Measurements from ENCODE around the gene KRT81. TPM values are rescaled to one million over a fixed set of nuclear protein-coding genes. Genes with fewer than 3 reads are reported as not detected.

The KRT81 gene
- total RNA-seq, 2 experiments from 2014 or later, result not detected

DNA sequence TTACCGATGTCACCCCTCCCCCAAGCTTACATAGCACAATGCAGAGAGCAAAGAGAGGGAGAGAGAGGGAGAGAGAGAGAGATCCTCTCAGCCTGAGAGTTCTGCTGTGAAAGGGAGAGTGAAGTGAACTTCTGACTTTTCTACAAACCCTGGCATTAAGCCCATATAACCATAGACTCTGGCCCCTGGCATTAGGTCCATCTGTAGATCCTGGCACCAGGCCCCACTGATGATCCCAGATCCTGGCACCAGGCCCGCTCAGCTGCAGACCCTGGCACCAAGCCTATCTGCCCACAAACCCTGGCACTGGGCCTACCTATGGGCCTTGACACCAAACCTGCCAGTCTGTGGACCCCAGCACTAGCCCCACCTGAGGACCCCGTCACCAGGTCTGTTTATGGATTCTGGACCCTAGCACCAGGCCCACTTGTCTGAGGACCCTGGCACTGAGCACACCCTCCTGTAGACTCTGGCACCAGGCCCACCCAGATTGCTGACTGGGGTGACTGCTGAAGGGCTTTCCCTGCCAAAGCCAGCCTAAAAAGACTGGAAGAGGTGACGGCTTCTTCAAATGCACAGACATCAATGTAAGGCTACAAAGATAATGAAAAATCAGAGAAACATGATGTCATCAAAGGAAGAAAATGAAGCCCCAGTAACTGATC lies 44.4 kb upstream of the KRT81 start:
- POLR2A ChIA-PET, result no interaction called here
- CTCF ChIA-PET, result interaction anchor here (1.5 to 3.8 kb wide), 2 partner anchors 23 to 544 kb away, joined by 4 to 11 read pairs; no protein-coding TSS in a partner anchor
- Mint-ChIP-seq H3K9me3 (peaks cover 4% of the 10 kb centered on the region), H3K36me3 (ENCODE audit: low read depth) (no peaks in the 10 kb centered on the region), H3K4me1 (ENCODE audit: low read depth) (peaks cover 8% of the 10 kb centered on the region), H3K27me3 (peaks cover 7% of the 10 kb centered on the region), H3K27ac (no peak overlapping the region), H3K4me3 (no peak overlapping the region)
- TF ChIP-seq CTCF (IDR thresholded peaks at IDR 0.05), result no peak
- DNase-seq (no peak), ATAC-seq (no peak)
- intact Hi-C loops (cut with micrococcal nuclease), result no loop called here

DNA sequence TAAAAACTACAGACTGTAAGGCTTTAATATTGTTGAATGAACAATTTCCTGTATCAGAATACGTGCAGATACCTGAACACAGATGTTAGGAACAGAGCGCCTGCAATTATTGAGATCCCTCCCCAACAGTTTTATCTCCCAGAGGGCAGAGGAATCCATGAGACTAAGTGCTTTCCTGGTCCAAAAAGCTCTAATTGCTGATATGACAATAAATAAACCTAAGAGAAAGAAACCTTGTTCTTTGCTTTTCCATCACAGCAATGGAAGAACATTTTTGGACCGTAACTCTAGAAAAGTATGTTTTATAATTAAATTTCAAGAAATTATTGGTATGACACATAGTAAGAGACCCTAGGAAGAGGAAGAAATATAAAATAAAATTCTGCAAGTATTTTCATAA lies 42.9 kb upstream of the KRT81 start:
- Mint-ChIP-seq H3K9me3 (peaks cover 4% of the 10 kb centered on the region), H3K4me1 (ENCODE audit: low read depth) (peaks cover 8% of the 10 kb centered on the region), H3K27ac (no peak overlapping the region), H3K4me3 (no peak overlapping the region), H3K36me3 (ENCODE audit: low read depth) (no peaks in the 10 kb centered on the region), H3K27me3 (peaks cover 7% of the 10 kb centered on the region)
- DNase-seq, result no peak
- intact Hi-C loops (cut with micrococcal nuclease), result no loop called here
- ATAC-seq, result no peak
- ChIA-PET CTCF (interaction anchor here (1.5 kb wide), 1 partner anchor 546 kb away, joined by 4 read pairs; no protein-coding TSS in a partner anchor), POLR2A (no interaction called here)
- TF ChIP-seq CTCF (IDR thresholded peaks at IDR 0.05), result no peak

DNA sequence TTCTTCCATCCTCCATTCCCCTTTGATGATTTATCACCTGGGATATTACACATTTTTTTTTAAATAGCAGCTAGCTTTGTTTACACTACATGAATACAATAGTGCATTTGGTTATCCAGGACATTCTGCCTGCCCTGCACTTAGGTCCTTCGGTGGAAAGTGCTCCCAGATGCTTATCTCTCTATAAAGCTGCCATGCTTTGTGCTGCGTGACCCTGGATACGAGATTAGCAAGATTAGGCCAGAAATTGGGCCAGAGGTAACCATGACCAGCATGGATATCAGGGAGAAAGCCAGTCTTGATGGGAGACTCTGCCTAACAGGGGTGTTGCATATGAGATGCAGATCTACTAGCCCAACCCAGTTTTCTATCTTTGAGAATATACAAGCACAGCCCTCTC lies 42.0 kb upstream of the KRT81 start:
- DNase-seq (no peak), ATAC-seq (no peak)
- Mint-ChIP-seq H3K27ac (no peak overlapping the region), H3K27me3 (peaks cover 7% of the 10 kb centered on the region), H3K36me3 (ENCODE audit: low read depth) (no peaks in the 10 kb centered on the region), H3K9me3 (peaks cover 4% of the 10 kb centered on the region), H3K4me1 (ENCODE audit: low read depth) (peaks cover 8% of the 10 kb centered on the region), H3K4me3 (no peak overlapping the region)
- TF ChIP-seq CTCF (IDR thresholded peaks at IDR 0.05), result no peak
- ChIA-PET CTCF (no interaction called here), POLR2A (no interaction called here)
- intact Hi-C loops (cut with micrococcal nuclease), result no loop called here

DNA sequence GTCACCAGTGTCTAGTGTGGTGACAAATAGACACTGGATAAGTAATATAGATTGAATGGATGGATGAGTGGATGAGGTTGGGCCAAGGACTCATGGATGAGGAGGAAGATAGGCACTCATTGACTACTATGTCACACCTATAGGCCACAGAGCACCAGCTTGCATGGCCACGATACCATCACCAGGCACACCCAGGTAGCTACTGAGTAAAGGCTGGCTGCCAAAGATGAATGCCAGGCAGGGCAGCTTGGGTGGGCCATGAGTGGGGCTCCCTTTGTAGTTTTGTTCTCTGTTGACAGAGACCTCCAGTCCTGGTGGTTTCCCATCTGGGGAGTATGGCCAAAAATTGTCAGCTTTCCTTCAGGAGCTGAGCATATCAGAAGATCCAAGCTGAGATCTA lies 41.0 kb upstream of the KRT81 start:
- no peak overlapping the region for H3K27ac Mint-ChIP-seq
- no peak overlapping the region for H3K4me3 Mint-ChIP-seq

More for the DNA sequence above, 41.0 kb upstream of the KRT81 start:
- CTCF ChIA-PET, result interaction anchor here (1.0 kb wide), 1 partner anchor 176 kb away, joined by 3 read pairs; no protein-coding TSS in a partner anchor
- POLR2A ChIA-PET, result no interaction called here
- H3K4me1 Mint-ChIP-seq (ENCODE audit: low read depth), result peaks cover 13% of the 10 kb centered on the region
- H3K36me3 Mint-ChIP-seq (ENCODE audit: low read depth), result no peaks in the 10 kb centered on the region
- intact Hi-C loops (cut with micrococcal nuclease), result no loop called here
- H3K9me3 Mint-ChIP-seq, result peaks cover 4% of the 10 kb centered on the region
- H3K27me3 Mint-ChIP-seq, result peaks cover 7% of the 10 kb centered on the region
- DNase-seq, result no peak
- ATAC-seq, result no peak
- TF ChIP-seq CTCF (IDR thresholded peaks at IDR 0.05), result no peak

All from activated CD8-positive, alpha-beta T cell treated with anti-CD3 and anti-CD28 coated beads for 36 hours (primary cell).